HepG2 (cell line): ENCODE measurements around the gene RERE. TPM values are rescaled to one million over a fixed set of nuclear protein-coding genes. Genes with fewer than 3 reads are reported as not detected.

ENCODE experiments used
- ATF4 ChIP-seq, 2 experiments: fragments of 450-650 bp in 1 of 2; sonication (generic) in 1 of 2; formaldehyde crosslinking; IDR thresholded peaks; 2 replicates each; pipeline versions ENCODE4 v1.5.0 to v1.8.0; 2020 to 2022; ENCODE audit warnings: mild to moderate bottlenecking in 1 of 2, missing genetic modification reagents in 1 of 2
- DDIT3 ChIP-seq: sonication (generic); formaldehyde crosslinking; IDR thresholded peaks from 2 replicates; pipeline ENCODE4 v1.4.0; 2020; ENCODE audit warnings: mild to moderate bottlenecking, missing genetic modification reagents
- DR1 ChIP-seq: sonication (generic); formaldehyde crosslinking; IDR thresholded peaks from 2 replicates; pipeline ENCODE4 v1.8.0; 2021; ENCODE audit warnings: mild to moderate bottlenecking, missing genetic modification reagents, inconsistent platforms
- ERF ChIP-seq: IDR thresholded peaks from 2 replicates; pipeline ENCODE4 v1.6.1; 2018; ENCODE audit warnings: missing biosample characterization, missing genetic modification reagents
- HNF1A ChIP-seq, 2 experiments: sonication (generic) in 1 of 2; formaldehyde crosslinking in 1 of 2; IDR thresholded peaks; 2 replicates each; pipeline versions ENCODE4 v1.4.0 to v1.6.1; 2016 to 2020; ENCODE audit warnings: borderline replicate concordance in 1 of 2, low read depth in 1 of 2, mild to moderate bottlenecking in 1 of 2, missing genetic modification reagents in 1 of 2
- MTF1 ChIP-seq: sonication (generic); formaldehyde crosslinking; IDR thresholded peaks from 2 replicates; pipeline ENCODE4 v1.5.0; 2020; ENCODE audit warnings: missing genetic modification reagents
- RBFOX2 ChIP-seq: fragments of 200-400 bp; formaldehyde crosslinking; IDR thresholded peaks from 2 replicates; pipeline ENCODE4 v1.6.1; 2017; ENCODE audit warnings: low read depth, mild to moderate bottlenecking, low read length
- TFE3 ChIP-seq: IDR thresholded peaks from 2 replicates; pipeline ENCODE4 v1.6.1; 2016
- ZBTB2 ChIP-seq: sonication (generic); formaldehyde crosslinking; IDR thresholded peaks from 2 replicates; pipeline ENCODE4 v1.8.0; 2022; ENCODE audit warnings: low read depth, missing genetic modification reagents
- ZNF12 ChIP-seq: sonication (generic); formaldehyde crosslinking; IDR thresholded peaks from 2 replicates; pipeline ENCODE4 v1.5.0; 2020; ENCODE audit warnings: missing genetic modification reagents
- ZNF232 ChIP-seq: sonication (generic); formaldehyde crosslinking; IDR thresholded peaks from 2 replicates; pipeline ENCODE4 v1.4.0; 2020; ENCODE audit warnings: missing genetic modification reagents, borderline replicate concordance
- ZNF530 ChIP-seq: sonication (generic); formaldehyde crosslinking; IDR thresholded peaks from 2 replicates; pipeline ENCODE4 v1.5.0; 2020; ENCODE audit warnings: low read depth, mild to moderate bottlenecking, missing genetic modification reagents
- ZNF672 ChIP-seq: sonication (generic); formaldehyde crosslinking; IDR thresholded peaks from 2 replicates; pipeline ENCODE4 v1.8.1; 2022; ENCODE audit warnings: missing genetic modification reagents
- ZNF768 ChIP-seq: sonication (generic); formaldehyde crosslinking; IDR thresholded peaks from 2 replicates; pipeline ENCODE4 v1.4.0; 2020; ENCODE audit warnings: missing genetic modification reagents
- ZNF878 ChIP-seq: sonication (generic); formaldehyde crosslinking; IDR thresholded peaks from 2 replicates; pipeline ENCODE4 v1.8.1; 2023; ENCODE audit warnings: mild to moderate bottlenecking, missing genetic modification reagents, moderate library complexity
- ZUFSP ChIP-seq: sonication (generic); formaldehyde crosslinking; IDR thresholded peaks from 2 replicates; pipeline ENCODE4 v1.9.0; 2021; ENCODE audit warnings: missing genetic modification reagents, mild to moderate bottlenecking, borderline replicate concordance
- polyA plus RNA-seq, 8 experiments: library from polyadenylated mRNA; depleted of rRNA in 3 of 8; stranded (reverse) in 7 of 8; unstranded in 1 of 8; fragments of >200 nt; fragmentation: Illumina TruSeq in 4 of 8; extraction: Trizol in 4 of 8; gene quantifications; 2 replicates each; pipeline versions ENCODE4 v1.2.1 to v1.2.3, GENCODE V29; 2011 to 2016; ENCODE audit warnings: low read depth in 4 of 8, missing spikeins in 1 of 8, mixed read lengths in 1 of 8; ENCODE audit not compliant: insufficient read depth in 1 of 8
- total RNA-seq, 5 experiments: library from RNA; depleted of rRNA; stranded (reverse); fragments of >200 nt; fragmentation: Illumina TruSeq; extraction: Trizol; gene quantifications; 2 replicates each; pipeline ENCODE4 v1.2.3, GENCODE V29; 2016; ENCODE audit warnings: low read depth in 1 of 5

Gene RERE
- total and polyA plus RNA-seq, 2 of the 13 experiments (the other 11 are each of a cell fraction or from before 2014, with no cell fraction given), result 18.3 to 21.9 TPM

GRCh38 chr1:8817412-8818324 is at the start of gene RERE (continued):
- no peak for TF ChIP-seq DDIT3 (CRISPR knock-in tag)
- TF ChIP-seq ZNF672 (CRISPR knock-in tag), result no peak
- peak; percentile 35; the same call in 1 of the 2 replicates for TF ChIP-seq ZNF12 (CRISPR knock-in tag)
- TF ChIP-seq RBFOX2, result peak; percentile 93
- 0 out of 2 replicates have a peak, but pooled peaks have one; percentile 41 for TF ChIP-seq TFE3 (CRISPR knock-in tag)
- TF ChIP-seq HNF1A (IDR thresholded peaks at IDR 0.05; ENCODE audit: low read depth), result no peak
- no peak for TF ChIP-seq HNF1A (CRISPR knock-in tag; IDR thresholded peaks at IDR 0.05; ENCODE audit: borderline replicate concordance)
- TF ChIP-seq ZNF530 (CRISPR knock-in tag), result no peak
- no peak for TF ChIP-seq ATF4 (CRISPR knock-in tag; IDR thresholded peaks at IDR 0.05)
- TF ChIP-seq ZNF232, result no peak
- peak; percentile 62; the same call in 1 of the 2 replicates for TF ChIP-seq ERF (CRISPR knock-in tag)
- TF ChIP-seq DR1 (CRISPR knock-in tag), result no peak
- TF ChIP-seq ZBTB2 (CRISPR knock-in tag), result peak; percentile 53
- TF ChIP-seq MTF1 (CRISPR knock-in tag), result no peak
- TF ChIP-seq ZUFSP (CRISPR knock-in tag), result no peak
- peak; percentile 48; the same call in 1 of the 2 replicates for TF ChIP-seq ZNF768
- TF ChIP-seq ZNF878, result no peak
